Neural progenitor cell (in vitro differentiated cells): Measurements from ENCODE around the gene F10. TPM values are rescaled to one million over a fixed set of nuclear protein-coding genes. Genes with fewer than 3 reads are reported as not detected.
"Not testable (repeated sequence)": the region's sequence is repeated elsewhere in the genome, so short reads cannot be mapped to it uniquely, and the experiment has no call there.

Experiments used
- DNase-seq: peaks from one replicate; pipeline ENCODE4 v3.0.0-alpha.2; 2016; ENCODE audit warnings: low spot score
- H2AFZ ChIP-seq: fragments of 200-600 bp; sonication (generic); replicated peaks from 2 replicates; pipeline ENCODE4 v1.6.1; 2016; ENCODE audit warnings: antibody characterized with exemption
- H3F3A ChIP-seq: fragments of 200-600 bp; sonication (generic); 2 replicates; pipeline ENCODE4 v1.6.1; 2016; ENCODE audit warnings: antibody characterized with exemption, low read depth
- H3K27ac ChIP-seq: fragments of 200-600 bp; sonication (generic); 2 replicates; pipeline ENCODE4 v1.5.1; 2016; ENCODE audit warnings: mild to moderate bottlenecking
- H3K27me3 ChIP-seq: fragments of 200-600 bp; sonication (generic); 2 replicates; pipeline ENCODE4 v1.6.1; 2016; ENCODE audit warnings: mild to moderate bottlenecking, moderate library complexity
- H3K36me3 ChIP-seq: fragments of 200-600 bp; sonication (generic); 2 replicates; pipeline ENCODE4 v1.5.1; 2016
- H3K4me1 ChIP-seq: fragments of 200-600 bp; sonication (generic); 2 replicates; pipeline ENCODE4 v1.6.1; 2016; ENCODE audit warnings: mixed run types
- H3K4me2 ChIP-seq: fragments of 200-600 bp; sonication (generic); 2 replicates; pipeline ENCODE4 v1.6.1; 2016
- H3K4me3 ChIP-seq: fragments of 200-600 bp; sonication (generic); 2 replicates; pipeline ENCODE4 v1.5.1; 2016
- H3K79me2 ChIP-seq: fragments of 200-600 bp; sonication (generic); 2 replicates; pipeline ENCODE4 v1.6.1; 2016; ENCODE audit warnings: low read depth
- H3K9ac ChIP-seq: fragments of 200-600 bp; sonication (generic); 2 replicates; pipeline ENCODE4 v1.6.1; 2016
- H3K9me3 ChIP-seq: fragments of 200-600 bp; sonication (generic); 2 replicates; pipeline ENCODE4 v1.5.1; 2016; ENCODE audit warnings: low read depth
- H4K20me1 ChIP-seq: fragments of 200-600 bp; sonication (generic); 2 replicates; pipeline ENCODE4 v1.6.1; 2016; ENCODE audit warnings: low read depth
- H3K27ac Mint-ChIP-seq: 3 replicates; pipeline ENCODE4 v1.8.0; 2021; ENCODE audit warnings: mixed read lengths
- H3K27me3 Mint-ChIP-seq: 2 replicates; pipeline ENCODE4 v1.8.0; 2022; ENCODE audit warnings: low read depth, mild to moderate bottlenecking, inconsistent platforms, moderate library complexity, mixed read lengths; ENCODE audit not compliant: insufficient read depth
- H3K36me3 Mint-ChIP-seq: 3 replicates; pipeline ENCODE4 v1.8.0; 2021; ENCODE audit warnings: mixed read lengths
- H3K4me1 Mint-ChIP-seq: 3 replicates; pipeline ENCODE4 v1.8.0; 2021; ENCODE audit warnings: mixed read lengths
- H3K4me3 Mint-ChIP-seq: 3 replicates; pipeline ENCODE4 v1.8.0; 2021; ENCODE audit warnings: mild to moderate bottlenecking, moderate library complexity, mixed read lengths
- H3K9me3 Mint-ChIP-seq: 3 replicates; pipeline ENCODE4 v1.8.0; 2020; ENCODE audit warnings: mixed read lengths
- CTCF ChIP-seq: fragments of 200-600 bp; sonication (generic); IDR thresholded peaks from 2 replicates; pipeline ENCODE4 v1.5.1; 2017; ENCODE audit warnings: antibody characterized with exemption, mild to moderate bottlenecking
- EZH2 ChIP-seq: fragments of 200-600 bp; sonication (generic); IDR thresholded peaks from 2 replicates; pipeline ENCODE4 v1.6.1; 2017; ENCODE audit warnings: antibody characterized with exemption, mild to moderate bottlenecking, moderate library complexity
- EZH2phosphoT487 ChIP-seq: fragments of 200-600 bp; sonication (generic); IDR thresholded peaks from 2 replicates; pipeline ENCODE4 v1.6.1; 2017; ENCODE audit warnings: antibody characterized with exemption
- total RNA-seq: library from RNA; depleted of rRNA; stranded (reverse); fragments of >200 nt; gene quantifications from 2 replicates; pipeline ENCODE4 v1.2.3, GENCODE V29; 2015; ENCODE audit warnings: low replicate concordance

F10 gene
- total RNA-seq, 1 donor from 2014 or later, result 2.0 TPM

- Histone ChIP-seq H3K4me3 (no peak overlapping the region), H3K4me2 (no peak overlapping the region), H3K27me3 (no peaks in the 10 kb centered on the region), H3F3A (no peaks in the 10 kb centered on the region), H3K9ac (no peak overlapping the region), H2AFZ (no peak overlapping the region), H3K9me3 (no peaks in the 10 kb centered on the region), H3K4me1 (no peaks in the 10 kb centered on the region), H3K27ac (no peak overlapping the region), H3K79me2 (no peaks in the 10 kb centered on the region), H4K20me1 (no peaks in the 10 kb centered on the region), H3K36me3 (no peaks in the 10 kb centered on the region)
- H3K4me3 Mint-ChIP-seq, result no peak overlapping the region
- peaks cover 16% of the 10 kb centered on the region for H3K4me1 Mint-ChIP-seq
- H3K9me3 Mint-ChIP-seq, result no peaks in the 10 kb centered on the region
- H3K36me3 Mint-ChIP-seq, result peaks cover 6% of the 10 kb centered on the region
- H3K27me3 Mint-ChIP-seq, result no peaks in the 10 kb centered on the region
- TF ChIP-seq EZH2 (no peak), CTCF (no peak), EZH2phosphoT487 (no peak)
- no peak overlapping the region for H3K27ac Mint-ChIP-seq
- no peak for DNase-seq
Observed at GRCh38 chr13:113097651-113098050, 24.9 kb upstream of the F10 start.

- no peak overlapping the region for H3K4me2 ChIP-seq
Observed at GRCh38 chr13:113098162-113098732, 24.4 kb upstream of the F10 start.

GRCh38 chr13:113099142-113099541 lies 23.5 kb upstream of the F10 start:
- Histone ChIP-seq H3K4me2 (no peak overlapping the region), H3K36me3 (no peaks in the 10 kb centered on the region), H4K20me1 (no peaks in the 10 kb centered on the region), H3K9me3 (no peaks in the 10 kb centered on the region), H3K4me1 (no peaks in the 10 kb centered on the region), H3K27ac (no peak overlapping the region), H3F3A (no peaks in the 10 kb centered on the region), H2AFZ (no peak overlapping the region), H3K4me3 (no peak overlapping the region), H3K9ac (no peak overlapping the region), H3K79me2 (no peaks in the 10 kb centered on the region), H3K27me3 (no peaks in the 10 kb centered on the region)
- Mint-ChIP-seq H3K4me3 (no peak overlapping the region), H3K4me1 (peaks cover 16% of the 10 kb centered on the region), H3K27me3 (no peaks in the 10 kb centered on the region), H3K36me3 (peaks cover 6% of the 10 kb centered on the region), H3K9me3 (no peaks in the 10 kb centered on the region), H3K27ac (no peak overlapping the region)
- TF ChIP-seq EZH2phosphoT487 (no peak), CTCF (no peak), EZH2 (no peak)
- no peak for DNase-seq

More at GRCh38 chr13:113098162-113098732, 24.4 kb upstream of the F10 start:
- peak overlapping the region; percentile 5 for H3K27ac Mint-ChIP-seq
- H3K4me1 Mint-ChIP-seq, result peaks cover 16% of the 10 kb centered on the region
- Histone ChIP-seq H3K27me3 (no peaks in the 10 kb centered on the region), H3K27ac (no peak overlapping the region), H3K9me3 (no peaks in the 10 kb centered on the region), H2AFZ (no peak overlapping the region), H3K36me3 (no peaks in the 10 kb centered on the region), H3K4me3 (no peak overlapping the region), H4K20me1 (no peaks in the 10 kb centered on the region), H3K4me1 (no peaks in the 10 kb centered on the region), H3K79me2 (no peaks in the 10 kb centered on the region), H3F3A (no peaks in the 10 kb centered on the region), H3K9ac (no peak overlapping the region)
- TF ChIP-seq CTCF, result no peak
- no peak for TF ChIP-seq EZH2phosphoT487
- TF ChIP-seq EZH2, result no peak
- no peak overlapping the region for H3K4me3 Mint-ChIP-seq
- H3K36me3 Mint-ChIP-seq, result peaks cover 6% of the 10 kb centered on the region
- no peaks in the 10 kb centered on the region for H3K9me3 Mint-ChIP-seq
- no peak for DNase-seq
- H3K27me3 Mint-ChIP-seq, result no peaks in the 10 kb centered on the region

- H3K4me2 ChIP-seq, H3K4me3 Mint-ChIP-seq, H3K4me3 ChIP-seq, H4K20me1 ChIP-seq, H3K27me3 ChIP-seq, H2AFZ ChIP-seq, H3K9ac ChIP-seq, H3K9me3 ChIP-seq, H3K9me3 Mint-ChIP-seq, H3K27ac Mint-ChIP-seq, H3K27ac ChIP-seq, H3K36me3 Mint-ChIP-seq, H3K36me3 ChIP-seq, H3K4me1 ChIP-seq, H3K79me2 ChIP-seq, H3F3A ChIP-seq, DNase-seq, H3K27me3 Mint-ChIP-seq: not testable (repeated sequence)
- H3K4me1 Mint-ChIP-seq, result peaks cover 15% of the 10 kb centered on the region
Observed at GRCh38 chr13:113102302-113102701, 20.3 kb upstream of the F10 start.
